Gastroesophageal sphincter (tissue), 4 donors: ENCODE data around the gene LRFN2. TPM values are rescaled to one million over a fixed set of nuclear protein-coding genes. Genes with fewer than 3 reads are reported as not detected.

Experiments
- ATAC-seq: fragments of 150-250 bp; one replicate; pipeline ENCODE4 v1.9.1; 2016; ENCODE audit warnings: mild to moderate bottlenecking, moderate library complexity
- H3K27ac ChIP-seq, 4 donors: fragments of 200-600 bp; sonication (generic) in 3 of 4; 1 replicate in 3 of 4; 2 replicates in 1 of 4; pipeline ENCODE4 v1.5.1; 2016 to 2019
- H3K27me3 ChIP-seq: fragments of 200-600 bp; sonication (generic); one replicate; pipeline ENCODE4 v1.5.1; 2019
- H3K36me3 ChIP-seq, 2 donors: fragments of 200-600 bp; sonication (generic); one replicate each; pipeline ENCODE4 v1.5.1; 2019; ENCODE audit warnings: control low read depth in 1 of 2
- H3K4me1 ChIP-seq, 3 donors: fragments of 200-600 bp; sonication (generic); 1 replicate in 2 of 3; 2 replicates in 1 of 3; pipeline ENCODE4 v1.5.1; 2016 to 2019; ENCODE audit warnings: control low read depth in 2 of 3
- H3K4me3 ChIP-seq, 2 donors: fragments of 200-600 bp; sonication (generic); one replicate each; pipeline ENCODE4 v1.5.1; 2019; ENCODE audit warnings: mild to moderate bottlenecking in 1 of 2, moderate library complexity in 1 of 2
- H3K9me3 ChIP-seq, 3 donors: fragments of 200-600 bp; sonication (generic); one replicate each; pipeline ENCODE4 v1.5.1; 2017 to 2019; ENCODE audit warnings: control low read depth in 2 of 3
- EP300 ChIP-seq: sonication (generic); formaldehyde crosslinking; IDR thresholded peaks from one replicate; pipeline ENCODE4 v1.6.1; 2017; ENCODE audit warnings: antibody characterized with exemption, mild to moderate bottlenecking
- POLR2A ChIP-seq, 2 donors: fragments of 450-650 bp; IDR thresholded peaks; one replicate each; pipeline ENCODE4 v1.6.1; 2017; ENCODE audit warnings: antibody characterized with exemption in 2 of 2, mild to moderate bottlenecking in 2 of 2, moderate library complexity in 1 of 2
- POLR2AphosphoS5 ChIP-seq: sonication (generic); formaldehyde crosslinking; IDR thresholded peaks from one replicate; pipeline ENCODE4 v1.6.1; 2017; ENCODE audit warnings: antibody characterized with exemption
- WGBS, 2 donors: methylation state at CpG; one replicate each; pipeline ENCODE4 v1.1.5; 2018; ENCODE audit warnings: low coverage in 1 of 2; 5-methylcytosine and 5-hydroxymethylcytosine counted together
- total RNA-seq, 4 donors: library from RNA; depleted of rRNA; stranded (reverse); fragments of >200 nt; gene quantifications; one replicate each; pipeline ENCODE4 v1.1.0, GENCODE V29; 2016
- TF ChIP-seq, protein P1 (sequence below), 4 experiments: fragments of 200-600 bp in 2 of 4; fragments of 450-650 bp in 2 of 4; sonication (generic) in 1 of 4; IDR thresholded peaks; one replicate each; pipeline ENCODE4 v1.5.1; 2017 to 2019; ENCODE audit warnings: antibody characterized with exemption in 4 of 4, mild to moderate bottlenecking in 2 of 4, moderate library complexity in 2 of 4

Gene LRFN2
- total RNA-seq, 4 donors from 2014 or later, result 0.13 TPM; not detected in 3

DNA sequence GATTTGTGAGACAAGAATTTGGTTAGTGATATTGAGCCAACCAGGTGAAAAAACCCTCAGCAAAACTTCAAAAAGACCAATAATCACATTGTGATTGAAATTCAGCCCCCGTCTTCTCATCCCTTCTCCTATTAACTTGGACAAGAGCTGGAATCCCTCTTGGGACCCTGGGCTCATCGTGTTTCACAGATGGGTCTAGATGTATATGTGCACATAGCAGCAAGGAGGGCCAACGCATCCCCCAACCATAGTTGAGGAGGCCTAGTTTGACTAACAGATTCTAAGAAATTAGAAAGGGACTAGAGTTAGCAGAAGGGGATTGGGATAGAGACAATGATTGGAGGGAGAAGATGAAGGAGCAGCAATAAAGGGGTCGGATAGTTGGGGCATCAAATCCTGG lies 19.8 kb upstream of the LRFN2 start:
- TF ChIP-seq EP300 (no peak), POLR2A (IDR thresholded peaks at IDR 0.05) (no peak), POLR2AphosphoS5 (no peak)
- TF ChIP-seq, protein P1, sequence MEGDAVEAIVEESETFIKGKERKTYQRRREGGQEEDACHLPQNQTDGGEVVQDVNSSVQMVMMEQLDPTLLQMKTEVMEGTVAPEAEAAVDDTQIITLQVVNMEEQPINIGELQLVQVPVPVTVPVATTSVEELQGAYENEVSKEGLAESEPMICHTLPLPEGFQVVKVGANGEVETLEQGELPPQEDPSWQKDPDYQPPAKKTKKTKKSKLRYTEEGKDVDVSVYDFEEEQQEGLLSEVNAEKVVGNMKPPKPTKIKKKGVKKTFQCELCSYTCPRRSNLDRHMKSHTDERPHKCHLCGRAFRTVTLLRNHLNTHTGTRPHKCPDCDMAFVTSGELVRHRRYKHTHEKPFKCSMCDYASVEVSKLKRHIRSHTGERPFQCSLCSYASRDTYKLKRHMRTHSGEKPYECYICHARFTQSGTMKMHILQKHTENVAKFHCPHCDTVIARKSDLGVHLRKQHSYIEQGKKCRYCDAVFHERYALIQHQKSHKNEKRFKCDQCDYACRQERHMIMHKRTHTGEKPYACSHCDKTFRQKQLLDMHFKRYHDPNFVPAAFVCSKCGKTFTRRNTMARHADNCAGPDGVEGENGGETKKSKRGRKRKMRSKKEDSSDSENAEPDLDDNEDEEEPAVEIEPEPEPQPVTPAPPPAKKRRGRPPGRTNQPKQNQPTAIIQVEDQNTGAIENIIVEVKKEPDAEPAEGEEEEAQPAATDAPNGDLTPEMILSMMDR (IDR thresholded peaks at IDR 0.05), result no peak
- ATAC-seq, result no peak
- 86 to 94% methylated on average over 3 to 4 of the region's 4 CpGs for WGBS, 2 donors
- H3K36me3 ChIP-seq, result no peaks in the 10 kb centered on the region
- peaks cover 73% of the 10 kb centered on the region for H3K27me3 ChIP-seq
- no peaks in the 10 kb centered on the region for H3K4me1 ChIP-seq
- H3K27ac ChIP-seq, result no peak overlapping the region
- H3K4me3 ChIP-seq, result no peak overlapping the region
- H3K9me3 ChIP-seq, result no peaks in the 10 kb centered on the region

DNA sequence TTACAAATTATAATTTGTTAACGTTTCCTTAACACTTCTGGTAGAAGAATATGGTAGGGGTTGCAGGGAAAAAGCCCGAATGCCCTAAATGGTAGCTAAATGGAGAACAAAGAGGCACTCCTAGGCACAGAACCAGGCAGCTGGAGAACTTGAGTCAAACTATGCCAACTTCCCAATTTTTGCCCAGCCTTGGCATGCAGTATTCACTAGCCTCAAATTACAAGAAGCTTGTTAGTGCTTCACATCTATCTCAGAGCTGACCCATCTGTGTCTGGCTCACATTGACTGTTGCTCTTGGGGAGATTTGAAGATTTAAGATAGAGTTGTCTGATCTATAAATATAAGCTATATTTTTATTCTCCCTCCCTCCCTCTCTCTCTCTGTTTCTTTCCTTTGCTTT lies 19.4 kb upstream of the LRFN2 start:
- H3K9me3 ChIP-seq, result no peaks in the 10 kb centered on the region
- H3K4me1 ChIP-seq, result no peaks in the 10 kb centered on the region
- peaks cover 73% of the 10 kb centered on the region for H3K27me3 ChIP-seq
- no peak overlapping the region for H3K27ac ChIP-seq
- 69 to 79% methylated on average over 2 of the region's 2 CpGs for WGBS, 2 donors
- TF ChIP-seq POLR2AphosphoS5 (no peak), EP300 (no peak), POLR2A (IDR thresholded peaks at IDR 0.05) (no peak)
- TF ChIP-seq, protein P1 (IDR thresholded peaks at IDR 0.05), result no peak
- ATAC-seq, result no peak
- no peaks in the 10 kb centered on the region for H3K36me3 ChIP-seq
- H3K4me3 ChIP-seq, result no peak overlapping the region

DNA sequence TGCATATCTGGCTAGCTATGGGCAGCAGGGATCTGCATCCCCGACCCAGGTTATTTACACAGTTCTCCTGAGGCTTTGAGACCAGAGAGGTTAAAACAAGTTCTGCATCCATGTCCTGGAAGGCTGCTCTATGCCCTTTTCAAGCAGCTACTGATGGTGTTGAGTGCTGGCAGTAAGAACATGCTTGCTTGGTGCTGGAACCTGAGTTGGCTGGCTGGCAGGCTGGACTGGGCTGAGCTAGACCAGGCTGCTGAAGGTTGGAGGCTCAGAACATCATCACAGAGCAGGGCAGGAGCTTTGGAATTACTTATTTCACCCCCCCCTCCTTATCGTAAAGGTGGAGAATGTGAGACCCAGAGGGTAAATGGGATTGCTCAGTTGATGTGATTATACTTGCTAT lies 16.9 kb upstream of the LRFN2 start:
- no peak for TF ChIP-seq POLR2A (IDR thresholded peaks at IDR 0.05)
- no peak for TF ChIP-seq EP300
- no peak for TF ChIP-seq POLR2AphosphoS5
- TF ChIP-seq, protein P1 (IDR thresholded peaks at IDR 0.05), result no peak
- Histone ChIP-seq H3K4me3 (no peak overlapping the region), H3K27ac (no peak overlapping the region), H3K36me3 (no peaks in the 10 kb centered on the region), H3K27me3 (peaks cover 77% of the 10 kb centered on the region), H3K4me1 (no peaks in the 10 kb centered on the region), H3K9me3 (no peaks in the 10 kb centered on the region)
- no peak for ATAC-seq
- 74% methylated on average over 2 of the region's 2 CpGs; no CpG with 5 or more reads in 1 of the 2 donors for WGBS, 2 donors

DNA sequence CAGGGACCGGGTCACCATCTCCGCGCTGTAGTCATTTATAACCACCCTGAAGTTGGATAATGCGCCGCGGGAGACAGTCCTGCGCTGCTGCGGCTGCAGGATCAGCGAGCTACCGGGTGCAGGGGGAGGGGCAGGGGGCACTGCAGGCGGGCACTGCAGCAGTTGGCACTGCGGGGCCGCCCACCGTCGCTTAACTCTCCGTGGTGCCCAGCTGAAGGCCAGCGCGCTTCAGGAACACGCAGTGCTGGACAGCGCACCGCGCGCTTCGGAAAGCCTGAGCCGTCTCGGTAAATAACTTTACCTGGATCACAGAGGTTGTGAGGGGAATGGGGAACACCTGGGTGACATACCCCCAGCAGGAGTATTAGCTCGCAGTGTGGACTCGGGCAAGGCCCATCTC lies 12.4 kb upstream of the LRFN2 start:
- peaks cover 96% of the 10 kb centered on the region for H3K27me3 ChIP-seq
- no peak overlapping the region for H3K4me3 ChIP-seq
- H3K4me1 ChIP-seq, result no peaks in the 10 kb centered on the region
- H3K27ac ChIP-seq, result no peak overlapping the region
- WGBS, 2 donors, result 17% methylated on average over 2 of the region's 28 CpGs; no CpG with 5 or more reads in 1 of the 2 donors
- H3K36me3 ChIP-seq, result no peaks in the 10 kb centered on the region
- H3K9me3 ChIP-seq, result no peaks in the 10 kb centered on the region
- no peak for ATAC-seq
- TF ChIP-seq EP300, result no peak

DNA sequence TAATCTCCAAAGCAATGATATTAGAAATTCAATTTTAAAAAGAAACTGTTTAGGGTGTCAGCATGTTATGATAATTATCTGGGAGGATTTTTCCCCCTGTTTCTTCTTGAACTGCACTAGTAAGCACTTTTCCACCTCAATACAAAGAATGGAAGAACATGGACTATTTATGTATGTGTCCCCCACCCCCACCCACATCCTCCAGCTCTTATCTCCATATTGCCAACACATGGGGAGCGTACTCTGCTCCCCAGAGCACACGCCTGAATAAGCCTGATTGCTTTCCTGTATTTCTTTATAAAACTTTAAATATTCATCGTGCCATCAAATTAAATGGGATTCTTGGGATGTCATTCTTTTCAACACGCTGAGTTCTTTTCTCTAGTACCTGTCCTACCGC lies 11.4 kb upstream of the LRFN2 start:
- H3K4me3 ChIP-seq, result no peak overlapping the region
- no peaks in the 10 kb centered on the region for H3K4me1 ChIP-seq
- no peak for ATAC-seq
- no peaks in the 10 kb centered on the region for H3K36me3 ChIP-seq
- WGBS, 2 donors, result 68 to 81% methylated on average over 4 of the region's 5 CpGs
- no peak overlapping the region for H3K27ac ChIP-seq
- peaks cover 96% of the 10 kb centered on the region for H3K27me3 ChIP-seq
- no peaks in the 10 kb centered on the region for H3K9me3 ChIP-seq
- TF ChIP-seq EP300, result no peak
- TF ChIP-seq POLR2AphosphoS5, result no peak
- TF ChIP-seq, protein P1 (IDR thresholded peaks at IDR 0.05), result no peak
- TF ChIP-seq POLR2A (IDR thresholded peaks at IDR 0.05), result no peak
